Fibroblast of peridontal ligament (primary cell): ENCODE measurements around the gene AKT1S1.
"Not testable (repeated sequence)": the region's sequence is repeated elsewhere in the genome, so short reads cannot be mapped to it uniquely, and the experiment has no call there.

Experiments used
- DNase-seq: peaks from one replicate; pipeline ENCODE4 v3.0.0-alpha.2; 2010; ENCODE audit errors: extremely low read depth

The AKT1S1 gene

GRCh38 chr19:49877020-49877878 is at the start of gene AKT1S1, which contains the start of gene TBC1D17:
TSS of gene AKT1S1 (minus strand) at chr19:49877355. CDS start at chr19:49873295, 4,060 bp downstream.
TSS of gene TBC1D17 (plus strand) at chr19:49877702. CDS start at chr19:49877724, 22 bp downstream.
- peak; percentile 100 for DNase-seq

- no peak for DNase-seq
Measured at GRCh38 chr19:49926515-49926914, 49.4 kb upstream of the AKT1S1 start.

GRCh38 chr19:49925486-49925885 is 48.3 kb upstream of the AKT1S1 start:
- DNase-seq, result no peak

- DNase-seq, result not testable (repeated sequence)
Measured at GRCh38 chr19:49924881-49925210, 47.7 kb upstream of the AKT1S1 start.

- no peak for DNase-seq
Measured at GRCh38 chr19:49924004-49924880, 47.1 kb upstream of the AKT1S1 start.

- DNase-seq, result no peak
Measured at GRCh38 chr19:49923055-49924003, 46.2 kb upstream of the AKT1S1 start.

GRCh38 chr19:49921871-49922795 is 45.0 kb upstream of the AKT1S1 start:
- DNase-seq, result peak; percentile 66

GRCh38 chr19:49920624-49921363 is 43.6 kb upstream of the AKT1S1 start:
- DNase-seq, result no peak

GRCh38 chr19:49918089-49918488 is 40.9 kb upstream of the AKT1S1 start:
- no peak for DNase-seq

GRCh38 chr19:49916839-49917733 is 39.9 kb upstream of the AKT1S1 start:
- no peak for DNase-seq

GRCh38 chr19:49915271-49915670 is 38.1 kb upstream of the AKT1S1 start:
- no peak for DNase-seq

- DNase-seq, result no peak
Measured at GRCh38 chr19:49913720-49914119, 36.6 kb upstream of the AKT1S1 start.

- DNase-seq, result no peak
Measured at GRCh38 chr19:49912965-49913685, 36.0 kb upstream of the AKT1S1 start.

GRCh38 chr19:49911381-49912145 is 34.4 kb upstream of the AKT1S1 start:
- DNase-seq, result no peak

GRCh38 chr19:49910179-49910578 is 33.0 kb upstream of the AKT1S1 start:
- DNase-seq, result no peak

- no peak for DNase-seq
Measured at GRCh38 chr19:49908480-49909420, 31.6 kb upstream of the AKT1S1 start.
